SK-N-SH treated with all-trans-retinoic acid at 6 μM for 48 hours (cell line): ENCODE results near the gene MT1F.

ENCODE experiments used
- ATAC-seq: fragments of 200-7000 bp; cut with Tn5 transposase; 3 replicates; pipeline ENCODE4 v1.9.1; 2020; ENCODE audit warnings: mild to moderate bottlenecking, moderate library complexity
- ARNTL ChIP-seq: fragments of 450-650 bp; formaldehyde crosslinking; IDR thresholded peaks from 2 replicates; pipeline ENCODE4 v1.5.0; 2020; ENCODE audit warnings: low read depth, mild to moderate bottlenecking, moderate library complexity, borderline replicate concordance
- CREB5 ChIP-seq: fragments of 250-450 bp; sonication (Bioruptor Pico); IDR thresholded peaks from 2 replicates; pipeline ENCODE4 v1.5.1; 2020; ENCODE audit warnings: low read depth, mild to moderate bottlenecking, moderate library complexity
- CSDC2 ChIP-seq: fragments of 250-450 bp; sonication (Bioruptor Pico); IDR thresholded peaks from 2 replicates; pipeline ENCODE4 v1.5.0; 2020; ENCODE audit warnings: mild to moderate bottlenecking, moderate library complexity
- CSRNP3 ChIP-seq: fragments of 250-450 bp; sonication (Bioruptor Pico); IDR thresholded peaks from 2 replicates; pipeline ENCODE4 v1.5.1; 2021; ENCODE audit warnings: mild to moderate bottlenecking, moderate library complexity
- ESRRG ChIP-seq: fragments of 250-450 bp; sonication (Bioruptor Pico); IDR thresholded peaks from 2 replicates; pipeline ENCODE4 v1.6.1; 2021; ENCODE audit warnings: mild to moderate bottlenecking
- GLIS3 ChIP-seq: fragments of 250-450 bp; sonication (Bioruptor Pico); IDR thresholded peaks from 2 replicates; pipeline ENCODE4 v1.5.0; 2020; ENCODE audit warnings: mild to moderate bottlenecking, moderate library complexity
- ISL1 ChIP-seq: fragments of 250-450 bp; sonication (Bioruptor Pico); IDR thresholded peaks from 2 replicates; pipeline ENCODE4 v2.1.2; 2022; ENCODE audit warnings: mild to moderate bottlenecking, moderate library complexity
- PATZ1 ChIP-seq: fragments of 250-450 bp; sonication (Bioruptor Pico); IDR thresholded peaks from 2 replicates; pipeline ENCODE4 v1.8.0; 2020; ENCODE audit warnings: mild to moderate bottlenecking, moderate library complexity, borderline replicate concordance
- POU6F1 ChIP-seq: fragments of 250-450 bp; sonication (Bioruptor Pico); IDR thresholded peaks from 2 replicates; pipeline ENCODE4 v1.8.0; 2021; ENCODE audit warnings: low read depth, mild to moderate bottlenecking, moderate library complexity, borderline replicate concordance
- PPARA ChIP-seq: fragments of 250-450 bp; sonication (Bioruptor Pico); IDR thresholded peaks from 2 replicates; pipeline ENCODE4 v1.5.0; 2020; ENCODE audit warnings: mild to moderate bottlenecking, borderline replicate concordance
- RARB ChIP-seq: fragments of 250-450 bp; sonication (Bioruptor Pico); IDR thresholded peaks from 2 replicates; pipeline ENCODE4 v1.8.0; 2021; ENCODE audit warnings: mild to moderate bottlenecking, moderate library complexity
- SNAI2 ChIP-seq: fragments of 250-450 bp; sonication (Bioruptor Pico); IDR thresholded peaks from 2 replicates; pipeline ENCODE4 v1.5.0; 2020; ENCODE audit warnings: mild to moderate bottlenecking, moderate library complexity
- TCF4 ChIP-seq: fragments of 250-450 bp; sonication (Bioruptor Pico); IDR thresholded peaks from 2 replicates; pipeline ENCODE4 v1.8.0; 2021; ENCODE audit warnings: mild to moderate bottlenecking, moderate library complexity, borderline replicate concordance
- TOX ChIP-seq: fragments of 250-450 bp; sonication (Bioruptor Pico); IDR thresholded peaks from 2 replicates; pipeline ENCODE4 v1.8.0; 2021; ENCODE audit warnings: mild to moderate bottlenecking, moderate library complexity, borderline replicate concordance
- TSHZ2 ChIP-seq: fragments of 250-450 bp; sonication (Bioruptor Pico); IDR thresholded peaks from 2 replicates; pipeline ENCODE4 v1.5.0; 2020; ENCODE audit warnings: mild to moderate bottlenecking, moderate library complexity
- ZC3H10 ChIP-seq: fragments of 250-450 bp; sonication (Bioruptor Pico); IDR thresholded peaks from 2 replicates; pipeline ENCODE4 v1.5.1; 2021; ENCODE audit warnings: mild to moderate bottlenecking, moderate library complexity
- ZFP3 ChIP-seq: fragments of 250-450 bp; sonication (Bioruptor Pico); IDR thresholded peaks from 2 replicates; pipeline ENCODE4 v1.5.0; 2020; ENCODE audit warnings: mild to moderate bottlenecking, moderate library complexity
- ZFP30 ChIP-seq: fragments of 450-650 bp; formaldehyde crosslinking; IDR thresholded peaks from 2 replicates; pipeline ENCODE4 v1.5.0; 2022; ENCODE audit warnings: mild to moderate bottlenecking, moderate library complexity
- ZNF565 ChIP-seq: fragments of 450-650 bp; formaldehyde crosslinking; conservative IDR thresholded peaks from 2 replicates; pipeline ENCODE4 v1.5.0; 2020; ENCODE audit warnings: low read depth, mild to moderate bottlenecking, moderate library complexity
- ZNF8 ChIP-seq: fragments of 450-650 bp; formaldehyde crosslinking; IDR thresholded peaks from 2 replicates; pipeline ENCODE4 v1.5.0; 2020; ENCODE audit warnings: mild to moderate bottlenecking, moderate library complexity

The MT1F gene

GRCh38 chr16:56645311-56645710 is 12.4 kb upstream of the MT1F start (continued):
- TF ChIP-seq TCF4 (CRISPR knock-in tag) (no peak), ARNTL (CRISPR knock-in tag) (no peak), CSRNP3 (no peak), ZNF8 (CRISPR knock-in tag) (no peak)

GRCh38 chr16:56645838-56646237 is 11.9 kb upstream of the MT1F start:
- TF ChIP-seq PATZ1 (CRISPR knock-in tag): no peak
- TF ChIP-seq ZNF565 (CRISPR knock-in tag): no peak
- TF ChIP-seq TOX (CRISPR knock-in tag): no peak
- TF ChIP-seq TSHZ2 (CRISPR knock-in tag): no peak
- TF ChIP-seq POU6F1 (CRISPR knock-in tag): no peak
- TF ChIP-seq ZC3H10 (CRISPR knock-in tag): no peak
- no peak for TF ChIP-seq ESRRG
- TF ChIP-seq TCF4 (CRISPR knock-in tag): no peak
- TF ChIP-seq ZNF8 (CRISPR knock-in tag): no peak
- no peak for TF ChIP-seq GLIS3 (CRISPR knock-in tag)
- no peak for TF ChIP-seq PPARA (CRISPR knock-in tag)
- no peak for TF ChIP-seq ZFP3 (CRISPR knock-in tag)
- no peak for TF ChIP-seq ISL1 (CRISPR knock-in tag)
- no peak for TF ChIP-seq CSRNP3
- no peak for TF ChIP-seq RARB (CRISPR knock-in tag)
- no peak for TF ChIP-seq SNAI2 (CRISPR knock-in tag)
- TF ChIP-seq ZFP30: no peak
- TF ChIP-seq CSDC2 (CRISPR knock-in tag): no peak
- no peak for TF ChIP-seq CREB5
- ATAC-seq: no peak
